OCI-LY3 (cell line): ENCODE results near the gene RTTN.

Experiments used
- H2AFZ ChIP-seq: fragments of 200-600, 300-600 bp; shearing (Covaris generic); 2 replicates; pipeline ENCODE4 v1.6.0; 2014; ENCODE audit warnings: antibody characterized with exemption, low read depth, low read length
- H3K27ac ChIP-seq: fragments of 200-600, 300-600 bp; sonication (generic); 2 replicates; pipeline ENCODE4 v1.5.1; 2014; ENCODE audit warnings: mild to moderate bottlenecking, low read length, moderate library complexity, mixed read lengths
- H3K27me3 ChIP-seq: fragments of 200-600, 300-600 bp; sonication (generic); 2 replicates; pipeline ENCODE4 v1.6.1; 2014; ENCODE audit warnings: low read depth, low read length, mixed read lengths
- H3K36me3 ChIP-seq: fragments of 200-600, 300-600 bp; sonication (generic); replicated peaks from 2 replicates; pipeline ENCODE3; 2014; ENCODE audit warnings: low read depth, low read length, mixed read lengths
- H3K4me1 ChIP-seq: fragments of 300-600, 200-600 bp; sonication (generic); 2 replicates; pipeline ENCODE4 v1.6.1; 2014; ENCODE audit warnings: low read length, mixed read lengths
- H3K4me2 ChIP-seq: fragments of 200-600, 300-600 bp; sonication (generic); 2 replicates; pipeline ENCODE4 v1.6.1; 2014; ENCODE audit warnings: low read length, mixed read lengths
- H3K4me3 ChIP-seq: fragments of 300-600, 200-600 bp; sonication (generic); 2 replicates; pipeline ENCODE4 v1.5.1; 2014; ENCODE audit warnings: antibody characterized with exemption, mild to moderate bottlenecking, low read length, moderate library complexity
- H3K79me2 ChIP-seq: fragments of 300-600, 200-600 bp; shearing (Covaris generic); 2 replicates; pipeline ENCODE4 v1.6.1; 2014; ENCODE audit warnings: mild to moderate bottlenecking, low read length, mixed read lengths
- H3K9ac ChIP-seq: fragments of 300-600, 200-600 bp; shearing (Covaris generic); 2 replicates; pipeline ENCODE4 v1.6.0; 2014; ENCODE audit warnings: mild to moderate bottlenecking, low read length, moderate library complexity
- H3K9me3 ChIP-seq: fragments of 200-600, 300-600 bp; shearing (Covaris generic); 2 replicates; pipeline ENCODE4 v1.6.1; 2014; ENCODE audit warnings: low read length, mixed read lengths; ENCODE audit not compliant: insufficient read depth
- H4K20me1 ChIP-seq: fragments of 200-600, 300-600 bp; sonication (generic); 2 replicates; pipeline ENCODE4 v1.6.1; 2016; ENCODE audit warnings: low read length, mixed read lengths; ENCODE audit not compliant: insufficient read depth
- CTCF ChIP-seq: fragments of 200-600, 300-600 bp; sonication (generic); IDR thresholded peaks from 2 replicates; pipeline ENCODE4 v1.5.1; 2014; ENCODE audit warnings: antibody characterized with exemption, low read length, low read depth
- EZH2phosphoT487 ChIP-seq: fragments of 200-600 bp; shearing (Covaris generic); IDR thresholded peaks from 2 replicates; pipeline ENCODE4 v1.6.1; 2018; ENCODE audit warnings: antibody characterized with exemption, mixed run types, low read depth

RTTN gene

GRCh38 chr18:70195014-70195614 lies 10.4 kb downstream of the RTTN start:
- H3K9me3 ChIP-seq, result no peaks in the 10 kb centered on the region
- H4K20me1 ChIP-seq, result no peaks in the 10 kb centered on the region
- peak overlapping the region; percentile 63 for H3K4me2 ChIP-seq
- TF ChIP-seq EZH2phosphoT487 (no peak), CTCF (no peak)
- peak overlapping the region; percentile 36 for H3K9ac ChIP-seq
- peak overlapping the region; percentile 7 for H3K4me3 ChIP-seq
- H3K27ac ChIP-seq, result peak overlapping the region; percentile 83
- H3K79me2 ChIP-seq, result peaks cover 8% of the 10 kb centered on the region
- H3K4me1 ChIP-seq, result peaks cover 51% of the 10 kb centered on the region
- H3K27me3 ChIP-seq, result no peaks in the 10 kb centered on the region
- H3K36me3 ChIP-seq, result peaks cover 73% of the 10 kb centered on the region
- no peak overlapping the region for H2AFZ ChIP-seq

GRCh38 chr18:70194227-70194890 lies 11.1 kb downstream of the RTTN start:
- no peak overlapping the region for H2AFZ ChIP-seq
- H3K4me2 ChIP-seq, result peak overlapping the region; percentile 63
- peaks cover 73% of the 10 kb centered on the region for H3K36me3 ChIP-seq
- peak overlapping the region; percentile 37 for H3K4me3 ChIP-seq
- TF ChIP-seq CTCF, result no peak
- peak; percentile 90 for TF ChIP-seq EZH2phosphoT487
- peaks cover 51% of the 10 kb centered on the region for H3K4me1 ChIP-seq
- peak overlapping the region; percentile 83 for H3K27ac ChIP-seq
- H3K9ac ChIP-seq, result peak overlapping the region; percentile 36
- no peaks in the 10 kb centered on the region for H3K9me3 ChIP-seq
- no peaks in the 10 kb centered on the region for H3K27me3 ChIP-seq
- H3K79me2 ChIP-seq, result peaks cover 8% of the 10 kb centered on the region
- no peaks in the 10 kb centered on the region for H4K20me1 ChIP-seq

- Histone ChIP-seq H3K4me3 (no peak overlapping the region), H4K20me1 (no peaks in the 10 kb centered on the region), H2AFZ (no peak overlapping the region), H3K4me1 (peaks cover 41% of the 10 kb centered on the region), H3K27me3 (no peaks in the 10 kb centered on the region), H3K79me2 (peaks cover 13% of the 10 kb centered on the region), H3K36me3 (peaks cover 75% of the 10 kb centered on the region), H3K27ac (no peak overlapping the region), H3K9me3 (no peaks in the 10 kb centered on the region), H3K9ac (no peak overlapping the region), H3K4me2 (no peak overlapping the region)
- no peak for TF ChIP-seq EZH2phosphoT487
- TF ChIP-seq CTCF, result no peak
These were observed 15.0 kb downstream of the RTTN start for GRCh38 chr18:70190529-70190928.

- peaks cover 19% of the 10 kb centered on the region for H3K4me1 ChIP-seq
- peaks cover 81% of the 10 kb centered on the region for H3K36me3 ChIP-seq
- no peak overlapping the region for H3K9ac ChIP-seq
- peaks cover 6% of the 10 kb centered on the region for H3K79me2 ChIP-seq
- TF ChIP-seq EZH2phosphoT487 (no peak), CTCF (no peak)
- no peak overlapping the region for H3K27ac ChIP-seq
- no peak overlapping the region for H3K4me2 ChIP-seq
- H2AFZ ChIP-seq, result no peak overlapping the region
- no peaks in the 10 kb centered on the region for H4K20me1 ChIP-seq
- H3K4me3 ChIP-seq, result no peak overlapping the region
- no peaks in the 10 kb centered on the region for H3K9me3 ChIP-seq
- H3K27me3 ChIP-seq, result no peaks in the 10 kb centered on the region
These were observed 17.4 kb downstream of the RTTN start for GRCh38 chr18:70188113-70188512.
